ENCODE data around the gene TMEM178B. TPM values are rescaled to one million over a fixed set of nuclear protein-coding genes. Genes with fewer than 3 reads are reported as not detected.

Gene TMEM178B
- total and polyA plus RNA-seq, 2 donors (not counting 1 experiment from before 2014, with no cell fraction given): 0.28 to 0.96 TPM

- Mint-ChIP-seq H3K9me3 (ENCODE audit: insufficient read depth) (no peaks in the 10 kb centered on the region), H3K27ac (no peak overlapping the region), H3K27me3 (peaks cover 10% of the 10 kb centered on the region), H3K4me1 (no peaks in the 10 kb centered on the region), H3K4me3 (no peak overlapping the region)
- TF ChIP-seq EZH2 (IDR thresholded peaks at IDR 0.05; ENCODE audit: borderline replicate concordance, insufficient read depth, low read depth, low read length, poor library complexity, severe bottlenecking): no peak
- no peak for TF ChIP-seq CTCF (IDR thresholded peaks at IDR 0.05)
- Histone ChIP-seq H3K27me3 (replicated peaks in 1 of 4; ENCODE audit: control extremely low read depth in 1 of 4, control insufficient read depth in 3 of 4, insufficient read depth in 4 of 4, low read length in 3 of 4) (no peaks in the 10 kb centered on the region), H4K20me1 (ENCODE audit: control insufficient read depth, insufficient read depth, low read length, poor library complexity, severe bottlenecking) (no peaks in the 10 kb centered on the region), H3K9me3 (ENCODE audit: control extremely low read depth in 1 of 3, control insufficient read depth in 2 of 3, insufficient read depth in 1 of 3, low read length in 2 of 3) (peaks cover 0 to 2% (median 0%) of the 10 kb centered on the region in 3 donors), H3K79me2 (ENCODE audit: control insufficient read depth, insufficient read depth, low read length) (no peaks in the 10 kb centered on the region), H3K36me3 (replicated peaks in 1 of 2; ENCODE audit: control extremely low read depth in 1 of 2, control insufficient read depth in 1 of 2, extremely low read depth in 1 of 2, insufficient read depth in 2 of 2, low read length in 1 of 2) (no peaks in the 10 kb centered on the region), H3K4me2 (replicated peaks; ENCODE audit: low read depth, low read length, poor library complexity, severe bottlenecking) (no peak overlapping the region), H3K4me3 (ENCODE audit: control extremely low read depth in 1 of 5, extremely low read depth in 1 of 5, insufficient read depth in 1 of 5, low read depth in 2 of 5, low read length in 4 of 5) (no peak overlapping the region), H3K27ac (ENCODE audit: low read length in 2 of 2) (no peak overlapping the region), H3K4me1 (ENCODE audit: control insufficient read depth in 2 of 2, insufficient read depth in 2 of 2, low read length in 2 of 2) (no peaks in the 10 kb centered on the region), H2AFZ (ENCODE audit: insufficient read depth, low read depth, low read length, poor library complexity, severe bottlenecking) (no peak overlapping the region), H3K9ac (ENCODE audit: low read length) (no peak overlapping the region)
- ATAC-seq (ENCODE audit: low read depth): no peak
- ChIA-PET CTCF (no interaction called here), POLR2A (no interaction called here)
- no peak for DNase-seq
- 91% methylated on average over 4 of the region's 4 CpGs for WGBS (ENCODE audit: insufficient coverage)
- intact Hi-C loops (cut with micrococcal nuclease): no loop called here
Observed at GRCh38 chr7:141462958-141463357, 389.1 kb downstream of the TMEM178B start.

DNA sequence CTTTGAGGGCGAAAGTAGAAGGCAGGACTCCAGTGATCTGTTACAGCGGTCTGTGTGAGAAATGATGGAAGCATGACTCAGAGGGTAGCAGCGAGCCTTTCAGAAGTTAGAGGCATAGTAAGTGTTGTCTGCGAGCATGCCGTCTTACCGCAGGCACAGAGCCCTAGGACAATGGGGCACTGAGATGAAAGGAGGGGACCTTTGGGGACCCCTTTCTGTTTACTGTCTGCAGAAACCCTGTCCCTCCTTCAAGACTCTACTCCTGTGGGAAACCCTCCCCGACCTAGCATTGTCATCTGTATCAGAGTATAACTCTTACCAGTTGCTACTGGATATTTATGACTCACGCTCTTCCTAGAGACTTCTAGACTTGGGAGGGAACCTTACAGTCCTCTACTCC is 390.1 kb downstream of the TMEM178B start:
- ATAC-seq (ENCODE audit: low read depth): no peak
- Histone ChIP-seq H3K9ac (ENCODE audit: low read length) (no peak overlapping the region), H3K27me3 (replicated peaks in 1 of 4; ENCODE audit: control extremely low read depth in 1 of 4, control insufficient read depth in 3 of 4, insufficient read depth in 4 of 4, low read length in 3 of 4) (no peaks in the 10 kb centered on the region), H3K4me1 (ENCODE audit: control insufficient read depth in 2 of 2, insufficient read depth in 2 of 2, low read length in 2 of 2) (no peaks in the 10 kb centered on the region), H3K27ac (ENCODE audit: low read length in 2 of 2) (no peak overlapping the region), H3K4me2 (replicated peaks; ENCODE audit: low read depth, low read length, poor library complexity, severe bottlenecking) (no peak overlapping the region), H3K4me3 (ENCODE audit: control extremely low read depth in 1 of 5, extremely low read depth in 1 of 5, insufficient read depth in 1 of 5, low read depth in 2 of 5, low read length in 4 of 5) (no peak overlapping the region), H4K20me1 (ENCODE audit: control insufficient read depth, insufficient read depth, low read length, poor library complexity, severe bottlenecking) (no peaks in the 10 kb centered on the region), H3K79me2 (ENCODE audit: control insufficient read depth, insufficient read depth, low read length) (no peaks in the 10 kb centered on the region), H3K9me3 (ENCODE audit: control extremely low read depth in 1 of 3, control insufficient read depth in 2 of 3, insufficient read depth in 1 of 3, low read length in 2 of 3) (peaks cover 0 to 2% (median 0%) of the 10 kb centered on the region in 3 donors), H3K36me3 (replicated peaks in 1 of 2; ENCODE audit: control extremely low read depth in 1 of 2, control insufficient read depth in 1 of 2, extremely low read depth in 1 of 2, insufficient read depth in 2 of 2, low read length in 1 of 2) (no peaks in the 10 kb centered on the region), H2AFZ (ENCODE audit: insufficient read depth, low read depth, low read length, poor library complexity, severe bottlenecking) (no peak overlapping the region)
- Mint-ChIP-seq H3K4me3 (no peak overlapping the region), H3K4me1 (no peaks in the 10 kb centered on the region), H3K9me3 (ENCODE audit: insufficient read depth) (no peaks in the 10 kb centered on the region), H3K27me3 (peaks cover 14% of the 10 kb centered on the region), H3K27ac (no peak overlapping the region)
- TF ChIP-seq CTCF (IDR thresholded peaks at IDR 0.05) (no peak), EZH2 (IDR thresholded peaks at IDR 0.05; ENCODE audit: borderline replicate concordance, insufficient read depth, low read depth, low read length, poor library complexity, severe bottlenecking) (no peak)
- ChIA-PET POLR2A (no interaction called here), CTCF (no interaction called here)
- WGBS (ENCODE audit: insufficient coverage): 95% methylated on average over 5 of the region's 8 CpGs
- intact Hi-C loops (cut with micrococcal nuclease): no loop called here
- DNase-seq: no peak

Data from B cell (primary cell).